GM15510 (cell line): ENCODE measurements around the gene HMCN1.

ENCODE experiments used
- POLR2A ChIP-seq: IDR thresholded peaks from 3 replicates; pipeline ENCODE4 v1.6.1; 2011; ENCODE audit warnings: borderline replicate concordance; ENCODE audit not compliant: insufficient read length; ENCODE audit errors: extremely low read depth

Gene HMCN1

DNA sequence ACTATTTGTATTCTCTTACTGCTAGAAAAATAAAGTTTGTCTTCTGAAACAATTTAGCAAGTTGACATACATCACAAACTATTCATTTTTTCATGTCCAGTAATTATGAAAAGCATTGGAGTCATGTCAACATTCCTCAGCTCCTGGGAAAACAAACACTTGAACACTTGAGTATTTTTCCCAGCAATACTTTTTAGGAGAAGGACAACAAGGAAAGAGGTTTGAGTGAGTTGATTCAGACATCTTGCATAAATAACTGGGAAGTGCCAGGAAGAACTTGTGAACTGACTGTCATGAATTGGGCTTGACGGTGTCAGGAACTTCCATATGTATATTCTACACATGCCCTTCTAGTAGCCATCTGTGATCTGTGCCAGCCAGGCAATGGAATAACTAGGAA is 195.6 kb downstream of the HMCN1 start:
- TF ChIP-seq POLR2A, result no peak

DNA sequence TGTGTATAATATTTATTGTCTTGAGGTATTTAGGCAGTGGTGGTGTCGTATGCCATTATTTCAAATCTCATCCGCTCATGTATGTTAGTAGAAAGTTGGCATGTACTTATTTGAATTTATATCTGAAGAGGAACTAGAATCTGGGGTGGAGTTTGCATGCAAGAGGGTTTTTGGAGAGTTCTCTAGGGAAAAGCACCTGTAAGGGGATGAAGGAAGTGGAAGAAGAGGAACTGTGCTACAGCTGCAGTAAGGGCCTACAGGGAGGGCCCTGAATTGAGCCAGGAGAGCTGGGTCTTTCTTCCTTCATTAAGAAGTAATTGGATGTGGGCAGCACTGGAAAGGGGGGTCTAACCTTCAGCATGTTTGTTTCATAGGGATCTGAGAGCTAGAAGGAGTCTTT is 197.2 kb downstream of the HMCN1 start:
- TF ChIP-seq POLR2A, result no peak

DNA sequence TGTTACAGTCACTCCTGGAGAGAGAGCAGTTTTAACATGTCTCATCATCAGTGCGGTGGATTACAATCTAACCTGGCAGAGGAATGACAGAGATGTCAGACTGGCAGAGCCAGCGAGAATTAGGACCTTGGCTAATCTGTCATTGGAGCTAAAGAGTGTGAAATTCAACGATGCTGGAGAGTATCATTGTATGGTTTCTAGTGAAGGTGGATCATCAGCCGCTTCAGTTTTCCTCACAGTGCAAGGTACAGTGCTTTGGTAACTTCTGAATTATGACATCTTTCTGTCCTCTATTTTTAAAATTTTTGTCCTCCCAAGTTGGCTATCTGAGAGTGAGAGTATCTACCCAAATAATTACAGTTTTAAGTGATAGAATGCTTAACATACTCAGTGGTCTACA is 199.4 kb downstream of the HMCN1 start:
- TF ChIP-seq POLR2A, result no peak

DNA sequence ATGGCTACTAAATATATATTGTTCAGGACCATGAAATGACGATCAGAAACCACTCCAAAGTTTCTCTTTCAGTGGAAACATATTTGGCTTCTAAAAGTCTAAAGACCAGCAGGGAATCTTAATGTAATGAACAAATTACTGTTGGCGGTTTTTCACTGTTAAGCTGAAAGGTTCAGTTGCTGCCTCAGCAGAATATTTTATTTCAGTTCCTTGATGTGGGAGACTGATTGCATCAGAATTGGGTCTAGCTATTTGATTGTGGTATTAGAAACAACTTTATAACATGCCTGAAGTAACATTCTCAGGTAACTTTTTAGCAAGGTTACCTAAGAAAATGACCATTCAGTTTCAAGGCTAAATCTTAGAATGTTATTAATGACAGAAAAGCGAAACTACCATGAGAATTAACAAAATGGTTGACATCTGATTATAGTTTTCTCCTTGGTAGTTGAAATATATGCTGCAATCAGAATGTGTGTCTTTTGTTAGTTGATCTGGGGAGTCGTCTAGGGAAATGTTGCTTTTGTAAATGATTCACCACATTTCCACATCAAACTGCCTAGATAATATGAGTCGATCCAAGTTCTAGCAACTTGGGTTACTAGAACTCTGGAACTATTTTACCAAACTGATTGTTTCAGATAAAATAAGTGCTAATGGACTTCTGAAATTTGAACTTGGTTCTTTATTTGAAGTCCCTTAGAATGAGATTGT is 200.4 kb downstream of the HMCN1 start:
- TF ChIP-seq POLR2A, result no peak

DNA sequence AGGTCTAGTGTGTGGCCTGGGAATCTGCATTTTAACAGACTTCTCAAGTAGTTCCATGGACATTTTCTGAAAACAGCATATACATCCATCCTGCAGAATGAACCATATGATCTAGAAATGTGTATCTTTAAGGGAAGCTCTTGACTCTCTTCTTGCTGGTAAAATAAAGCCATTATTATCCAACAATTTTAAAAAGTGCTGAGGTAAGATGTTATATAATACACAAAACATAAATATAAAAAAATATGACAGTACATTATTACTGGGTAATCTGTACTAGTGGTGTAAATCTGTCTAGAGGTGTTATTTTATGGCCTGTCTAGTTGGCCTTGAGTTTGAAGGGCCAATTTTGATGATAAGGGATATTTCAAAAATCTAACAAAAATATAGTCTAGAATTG is 201.2 kb downstream of the HMCN1 start:
- TF ChIP-seq POLR2A, result no peak

DNA sequence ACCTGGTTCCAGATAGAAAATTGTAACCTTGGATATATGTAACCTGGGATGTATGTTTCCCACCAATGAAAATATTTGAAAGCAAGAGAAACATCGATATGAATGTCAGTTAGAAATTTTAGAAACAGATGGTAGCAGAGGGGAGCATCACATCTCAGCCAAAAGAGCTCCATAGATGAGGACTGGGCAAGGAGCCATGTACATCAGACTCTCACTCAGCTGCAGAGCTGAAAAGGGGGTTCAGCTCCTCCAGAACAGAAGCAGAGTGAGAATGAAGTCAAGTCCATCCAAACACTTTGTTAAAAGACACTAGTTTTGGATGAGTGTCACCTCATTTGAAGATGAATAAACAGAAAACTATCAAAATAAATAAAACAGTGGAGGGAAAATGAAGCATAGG is 202.4 kb downstream of the HMCN1 start:
- no peak for TF ChIP-seq POLR2A

DNA sequence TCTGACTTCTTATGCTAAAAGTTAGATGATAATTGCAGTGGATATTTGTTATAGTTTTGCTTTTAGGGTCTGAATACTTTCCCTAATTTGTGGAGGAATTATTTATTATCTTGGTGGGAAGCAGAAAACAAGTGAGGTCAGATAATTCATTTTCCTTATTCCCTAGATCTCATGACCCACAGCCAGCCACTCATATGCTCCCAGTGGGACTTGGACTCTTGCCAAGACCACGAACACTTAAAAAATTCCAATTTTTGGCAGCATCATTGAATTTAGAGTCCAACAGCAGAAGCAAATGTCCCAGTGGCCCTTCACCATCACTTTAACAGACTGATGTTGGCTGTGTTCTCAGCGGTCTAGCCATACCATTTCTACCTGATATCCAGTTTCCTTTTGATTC is 204.2 kb downstream of the HMCN1 start:
- TF ChIP-seq POLR2A, result no peak

DNA sequence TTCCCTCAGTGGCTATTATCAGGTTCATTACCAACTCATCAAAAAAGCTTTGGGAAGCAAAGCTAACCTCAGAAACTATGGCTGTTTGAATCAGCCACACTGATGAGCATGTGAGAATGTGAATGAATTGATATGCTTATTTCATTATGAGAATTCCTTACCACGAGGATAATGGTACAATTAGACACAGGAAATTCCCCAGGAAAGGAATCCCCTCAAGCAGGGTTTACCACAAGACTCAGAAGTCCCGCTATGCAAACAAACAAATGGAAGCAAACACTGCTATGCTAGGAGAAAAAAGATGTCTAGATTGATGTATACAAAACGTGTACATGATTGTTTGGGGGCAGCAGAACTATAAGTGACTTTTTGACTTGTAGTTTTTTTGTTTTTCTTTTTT is 205.0 kb downstream of the HMCN1 start:
- TF ChIP-seq POLR2A, result no peak

DNA sequence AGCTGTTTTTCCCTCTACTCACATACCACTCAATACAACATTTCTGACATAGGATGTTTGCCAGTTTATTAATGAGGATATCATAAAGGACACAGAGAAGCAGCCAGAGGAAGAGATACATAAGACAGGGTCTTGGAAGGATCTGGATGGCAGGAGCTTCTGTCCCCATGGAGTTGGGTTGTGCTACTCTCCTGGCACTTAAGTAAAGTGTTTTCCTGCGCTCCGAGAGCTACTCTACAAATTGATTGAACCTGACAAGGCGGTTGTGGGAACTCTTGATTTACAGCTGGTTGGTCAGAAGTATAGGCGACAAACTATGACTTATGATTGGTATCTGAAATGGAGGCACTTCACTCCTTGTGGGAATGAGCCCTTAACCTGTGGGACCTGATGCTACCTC is 208.8 kb downstream of the HMCN1 start:
- no peak for TF ChIP-seq POLR2A

DNA sequence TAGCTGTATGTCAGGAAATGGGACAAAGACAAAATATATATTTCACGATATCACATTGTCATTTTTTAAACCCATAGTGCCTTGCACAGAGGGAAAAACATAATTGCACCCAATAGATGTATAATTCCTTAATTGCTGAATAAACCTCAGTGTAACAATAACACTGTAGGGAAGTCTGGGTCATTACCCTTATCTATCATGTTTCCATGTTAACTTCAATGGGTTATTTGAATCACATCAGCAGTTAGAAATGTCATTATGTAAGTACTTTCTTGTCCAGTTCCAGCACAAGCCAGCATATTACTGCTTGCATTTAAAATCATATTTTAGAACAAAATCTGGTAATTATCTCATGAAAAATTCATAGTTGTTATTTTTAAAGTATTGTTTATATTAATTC is 222.7 kb downstream of the HMCN1 start:
- TF ChIP-seq POLR2A, result no peak

DNA sequence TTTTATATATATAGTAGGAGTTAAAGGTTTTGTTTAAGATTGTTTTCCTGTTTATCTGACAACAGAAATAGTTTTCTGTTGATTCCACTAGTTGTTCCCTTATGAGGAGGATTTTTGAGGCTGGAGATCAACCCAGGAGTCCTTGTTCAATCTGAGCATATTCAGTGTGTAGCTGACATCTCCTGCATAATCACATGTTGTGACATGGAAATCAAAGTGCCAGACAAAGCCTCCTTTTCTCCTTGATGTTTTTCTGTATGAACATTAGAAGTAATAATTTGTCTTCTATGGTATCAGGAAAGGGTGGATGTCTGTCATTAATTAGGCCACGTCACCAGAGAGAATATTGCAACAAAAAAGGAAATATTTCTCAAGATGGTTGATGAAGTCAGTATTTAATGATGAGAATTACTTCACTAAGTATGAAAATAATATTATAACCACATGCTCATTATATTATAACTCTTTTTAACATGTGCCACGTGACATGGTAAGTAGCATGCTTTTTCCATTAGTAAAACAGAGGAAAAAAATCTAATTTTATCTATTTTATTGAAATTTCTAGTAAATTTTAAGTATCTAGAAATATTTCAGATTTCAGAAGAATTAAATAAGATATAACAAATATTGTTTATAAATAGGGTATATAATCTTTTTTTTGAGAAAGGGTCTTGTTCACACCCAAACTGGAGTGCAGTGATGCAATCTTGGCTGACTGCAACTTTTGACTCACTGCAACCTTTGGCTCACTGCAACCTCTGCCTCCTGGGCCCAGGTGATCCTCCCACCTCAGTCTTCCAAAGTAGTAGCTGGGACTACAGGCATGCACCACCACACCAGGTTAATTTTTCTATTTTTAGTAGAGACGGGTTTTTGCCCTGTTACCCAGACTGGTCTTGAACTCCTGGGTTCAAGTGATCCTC is 223.5 kb downstream of the HMCN1 start:
- TF ChIP-seq POLR2A, result no peak

DNA sequence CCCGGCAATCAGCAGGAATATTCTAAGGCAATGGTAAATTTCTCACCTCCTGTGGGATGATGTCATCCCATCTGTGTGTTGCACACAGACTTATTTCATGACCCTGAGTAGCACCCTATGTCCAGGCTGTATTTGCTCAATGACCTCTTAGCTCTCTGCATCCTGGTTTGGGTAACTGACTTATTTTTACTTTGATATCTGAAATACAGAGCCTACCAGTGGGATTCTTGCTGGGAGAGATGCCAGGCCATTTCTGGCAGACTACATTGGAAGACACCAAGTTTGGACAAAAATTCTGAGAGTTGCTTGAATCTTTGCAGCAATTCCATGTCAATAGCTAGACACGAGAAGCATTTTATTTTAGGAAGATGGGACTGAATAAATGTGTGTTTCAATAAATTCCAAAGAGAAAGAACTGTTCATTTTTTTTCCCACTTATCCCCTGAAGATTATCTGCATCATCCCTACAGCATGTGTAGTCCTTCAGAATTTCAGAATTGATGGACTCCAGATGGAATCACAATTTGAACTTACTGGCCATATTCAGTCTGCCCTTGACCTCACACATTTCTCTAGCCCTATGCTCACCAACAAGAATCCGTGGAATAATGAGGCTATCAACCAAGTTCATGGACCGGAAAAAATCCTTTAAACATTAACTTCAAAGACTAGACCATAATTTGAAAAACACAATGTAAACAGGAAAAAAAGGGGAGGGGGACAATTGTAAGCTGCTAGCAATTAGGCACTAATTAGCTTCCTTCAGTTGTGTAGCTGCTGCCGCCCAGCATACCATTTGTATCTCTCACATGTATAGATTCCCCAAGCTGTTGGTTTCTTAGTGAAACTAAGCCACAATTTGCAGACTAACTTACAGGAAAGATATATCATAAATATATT is 226.5 kb downstream of the HMCN1 start:
- TF ChIP-seq POLR2A, result no peak

DNA sequence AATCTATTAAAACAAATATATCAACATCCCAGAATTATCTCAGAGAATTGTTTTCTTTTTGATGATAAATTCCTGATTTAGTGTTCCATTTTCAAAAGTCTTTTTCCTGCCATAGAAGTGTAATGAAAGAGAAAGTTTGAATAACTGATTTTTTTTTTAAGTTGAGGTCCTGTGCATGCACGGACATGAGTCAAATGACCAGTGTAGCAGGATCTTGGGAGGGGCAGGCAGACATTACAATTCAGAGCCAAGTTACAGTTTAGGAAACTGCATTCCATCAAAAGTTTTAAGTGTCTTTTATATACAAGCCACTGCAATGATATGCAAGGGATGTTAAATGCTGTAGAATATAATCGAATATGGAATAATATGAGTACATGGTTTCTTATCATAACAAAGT is 227.5 kb downstream of the HMCN1 start:
- TF ChIP-seq POLR2A, result no peak

DNA sequence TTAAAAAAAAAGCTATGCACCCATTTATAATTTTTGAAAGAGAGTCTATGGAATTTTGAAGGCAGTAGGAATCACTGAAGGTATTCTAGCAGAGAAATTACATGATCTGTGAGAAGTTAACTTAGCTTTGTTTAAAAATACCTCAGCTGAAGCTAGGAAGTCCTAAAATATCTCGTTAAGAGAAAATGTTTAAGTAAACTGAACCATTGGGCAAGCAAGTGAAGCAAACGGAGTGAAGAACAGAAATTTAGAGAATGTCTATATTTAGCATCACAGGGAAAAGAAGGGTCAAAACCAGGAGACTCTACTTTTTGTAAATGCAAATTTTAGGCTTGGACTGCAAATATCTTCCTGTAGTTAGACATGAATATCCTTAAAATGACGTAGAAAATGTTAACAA is 230.8 kb downstream of the HMCN1 start:
- TF ChIP-seq POLR2A, result no peak

DNA sequence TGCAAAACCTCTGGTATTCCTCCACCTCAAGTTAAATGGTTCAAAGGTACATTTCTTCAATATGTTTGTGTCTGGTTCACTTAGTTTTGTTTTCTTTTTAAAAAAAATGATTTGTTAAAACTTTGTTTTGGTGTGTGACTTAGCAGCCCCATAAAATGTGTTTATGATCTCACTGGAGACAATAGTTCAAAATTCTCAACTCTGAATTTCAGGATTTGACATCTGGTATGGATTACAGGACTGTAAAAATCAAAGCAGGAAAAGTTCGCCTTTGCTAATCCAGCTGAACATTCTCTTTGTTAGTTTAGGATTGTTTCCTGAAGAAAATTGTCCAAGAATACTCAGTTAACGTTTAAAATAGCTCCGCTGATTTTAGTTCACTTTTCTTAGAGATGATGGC is 231.7 kb downstream of the HMCN1 start:
- no peak for TF ChIP-seq POLR2A

DNA sequence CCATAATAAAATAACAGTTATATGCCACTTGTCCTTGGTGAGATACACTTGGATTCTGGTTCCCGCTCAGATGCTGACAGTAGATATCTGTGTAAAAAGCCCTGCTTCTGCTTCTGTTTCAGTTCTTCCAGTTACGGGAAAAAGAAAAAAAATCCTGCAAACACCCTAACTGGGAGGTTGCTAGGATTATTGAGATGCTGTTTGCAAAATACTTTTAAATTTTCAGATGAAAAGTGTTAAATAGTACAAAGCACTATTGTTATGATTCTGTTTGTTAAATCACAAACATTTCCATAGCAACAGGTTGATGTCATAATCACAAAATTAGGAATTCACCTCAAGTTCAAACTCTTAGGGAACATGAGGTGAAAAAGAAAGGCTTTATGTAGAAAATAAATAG is 232.3 kb downstream of the HMCN1 start:
- TF ChIP-seq POLR2A, result no peak

DNA sequence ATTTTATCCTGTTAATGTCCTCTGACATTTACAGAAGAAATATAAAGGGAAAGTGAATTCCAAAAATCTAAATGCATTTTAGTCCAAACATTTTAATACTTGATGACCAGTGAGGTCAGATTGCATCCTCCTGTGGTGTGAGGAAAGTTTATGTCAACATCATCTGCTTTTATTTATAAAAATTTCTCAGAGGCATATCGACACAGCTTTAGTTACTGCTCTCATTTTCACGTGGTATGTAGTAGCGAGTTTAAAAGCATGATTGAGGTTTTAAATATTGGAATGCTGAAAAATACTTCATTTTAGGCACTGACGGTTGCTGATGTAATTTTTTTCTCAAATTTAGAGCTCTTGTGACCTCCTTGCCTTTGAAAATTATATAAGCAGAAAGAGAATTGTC is 234.8 kb downstream of the HMCN1 start:
- no peak for TF ChIP-seq POLR2A
